NCI-H1417 treated with DMSO at 0.1 percent for 48 hours (cell line): Measurements from ENCODE around the gene ATG5.
"Not testable (repeated sequence)": the region's sequence is repeated elsewhere in the genome, so short reads cannot be mapped to it uniquely, and the experiment has no call there.

ENCODE experiments used
- DNase-seq: peaks from one replicate; lab custom pipeline; 2025; lab: John Stamatoyannopoulos, UW

The ATG5 gene

GRCh38 chr6:106152952-106153351, 172.6 kb downstream of the ATG5 start:
- no peak for DNase-seq

- not testable (repeated sequence) for DNase-seq
Measured at GRCh38 chr6:106152476-106152875, 173.1 kb downstream of the ATG5 start.

GRCh38 chr6:106149472-106150069, 176.0 kb downstream of the ATG5 start:
- no peak for DNase-seq

- no peak for DNase-seq
Measured at GRCh38 chr6:106147476-106147875, 178.1 kb downstream of the ATG5 start.

- no peak for DNase-seq
Measured at GRCh38 chr6:106146852-106147351, 178.7 kb downstream of the ATG5 start.

GRCh38 chr6:106145741-106146227, 179.8 kb downstream of the ATG5 start:
- peak; percentile 23 for DNase-seq

GRCh38 chr6:106145144-106145543, 180.4 kb downstream of the ATG5 start:
- DNase-seq = no peak

GRCh38 chr6:106143665-106144064, 181.9 kb downstream of the ATG5 start:
- DNase-seq = no peak

GRCh38 chr6:106142876-106143431, 182.6 kb downstream of the ATG5 start:
- no peak for DNase-seq

GRCh38 chr6:106141441-106142237, 183.9 kb downstream of the ATG5 start:
- DNase-seq = no peak

- DNase-seq = no peak
Measured at GRCh38 chr6:106138151-106138550, 187.4 kb downstream of the ATG5 start.

- DNase-seq = no peak
Measured at GRCh38 chr6:106136845-106137244, 188.7 kb downstream of the ATG5 start.

- DNase-seq = no peak
Measured at GRCh38 chr6:106135911-106136571, 189.5 kb downstream of the ATG5 start.

GRCh38 chr6:106134906-106135634, 190.5 kb downstream of the ATG5 start:
- DNase-seq = no peak
